Spleen (tissue), 7 donors: ENCODE data around the gene METTL25.

ENCODE experiments used
- POLR2A ChIP-seq, 3 donors: fragments of 450-650 bp; IDR thresholded peaks; one replicate each; pipeline ENCODE4 v1.5.1; 2017; ENCODE audit warnings: antibody characterized with exemption in 3 of 3, mild to moderate bottlenecking in 1 of 3
- POLR2AphosphoS5 ChIP-seq, 3 donors: sonication (generic); formaldehyde crosslinking; IDR thresholded peaks; one replicate each; pipeline ENCODE4 v1.5.1; 2017; ENCODE audit warnings: antibody characterized with exemption in 3 of 3
- TF ChIP-seq, protein P1 (sequence below), 11 experiments: fragments of 200-600 bp in 7 of 11; fragments of 450-650 bp in 4 of 11; sonication (generic) in 4 of 11; IDR thresholded peaks in 8 of 11; conservative IDR thresholded peaks in 3 of 11; 1 replicate in 7 of 11; 2 replicates in 4 of 11; pipeline versions ENCODE4 v1.4.0 to v1.8.0; 2016 to 2021; ENCODE audit warnings: antibody characterized with exemption in 11 of 11, inconsistent platforms in 4 of 11, mild to moderate bottlenecking in 1 of 11
- donor health status: DM: no; HTN: no; CAD: no; lungs with moderate emphysema.
- donor health status: DM: no; HTN: no; CAD: no.
- donor health status: DM: no; HTN: no; CAD: no.

- TF ChIP-seq, protein P1, sequence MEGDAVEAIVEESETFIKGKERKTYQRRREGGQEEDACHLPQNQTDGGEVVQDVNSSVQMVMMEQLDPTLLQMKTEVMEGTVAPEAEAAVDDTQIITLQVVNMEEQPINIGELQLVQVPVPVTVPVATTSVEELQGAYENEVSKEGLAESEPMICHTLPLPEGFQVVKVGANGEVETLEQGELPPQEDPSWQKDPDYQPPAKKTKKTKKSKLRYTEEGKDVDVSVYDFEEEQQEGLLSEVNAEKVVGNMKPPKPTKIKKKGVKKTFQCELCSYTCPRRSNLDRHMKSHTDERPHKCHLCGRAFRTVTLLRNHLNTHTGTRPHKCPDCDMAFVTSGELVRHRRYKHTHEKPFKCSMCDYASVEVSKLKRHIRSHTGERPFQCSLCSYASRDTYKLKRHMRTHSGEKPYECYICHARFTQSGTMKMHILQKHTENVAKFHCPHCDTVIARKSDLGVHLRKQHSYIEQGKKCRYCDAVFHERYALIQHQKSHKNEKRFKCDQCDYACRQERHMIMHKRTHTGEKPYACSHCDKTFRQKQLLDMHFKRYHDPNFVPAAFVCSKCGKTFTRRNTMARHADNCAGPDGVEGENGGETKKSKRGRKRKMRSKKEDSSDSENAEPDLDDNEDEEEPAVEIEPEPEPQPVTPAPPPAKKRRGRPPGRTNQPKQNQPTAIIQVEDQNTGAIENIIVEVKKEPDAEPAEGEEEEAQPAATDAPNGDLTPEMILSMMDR (IDR thresholded peaks at IDR 0.05 in 8 of 11, conservative IDR thresholded peaks at IDR 0.05 in 3 of 11), result no peak
- TF ChIP-seq POLR2A (IDR thresholded peaks at IDR 0.05) (no peak), POLR2AphosphoS5 (IDR thresholded peaks at IDR 0.05) (no peak)
These were observed 76.1 kb downstream of the METTL25 start for GRCh38 chr12:82434392-82434911.
